ENCODE measurements around the gene JAKMIP1. TPM values are rescaled to one million over a fixed set of nuclear protein-coding genes. Genes with fewer than 3 reads are reported as not detected.

Gene JAKMIP1
- total RNA-seq, 4 donors from 2014 or later: 0.26 to 0.48 TPM; not detected in 2

- no peak for TF ChIP-seq POLR2A (IDR thresholded peaks at IDR 0.05)
- intact Hi-C loops (cut with DNase I; ENCODE audit: low total_unique reads): no loop called here
- H3K4me1 ChIP-seq: no peaks in the 10 kb centered on the region
- no peaks in the 10 kb centered on the region for H3K36me3 ChIP-seq
- no peak for DNase-seq
- no peak overlapping the region for H3K27ac ChIP-seq
- no peaks in the 10 kb centered on the region for H3K9me3 ChIP-seq
- H3K4me3 ChIP-seq: no peak overlapping the region
- H3K27me3 ChIP-seq: no peaks in the 10 kb centered on the region
Measured at GRCh38 chr4:6086846-6087245, 113.5 kb downstream of the JAKMIP1 start.

- no peak overlapping the region for H3K27ac ChIP-seq
- no peak overlapping the region for H3K4me3 ChIP-seq
- no peaks in the 10 kb centered on the region for H3K9me3 ChIP-seq
- no peaks in the 10 kb centered on the region for H3K36me3 ChIP-seq
- no peak for DNase-seq
- no peaks in the 10 kb centered on the region for H3K4me1 ChIP-seq
- no peaks in the 10 kb centered on the region for H3K27me3 ChIP-seq
- intact Hi-C loops (cut with DNase I; ENCODE audit: low total_unique reads): no loop called here
- no peak for TF ChIP-seq POLR2A (IDR thresholded peaks at IDR 0.05)
- no peak for TF ChIP-seq CTCF (IDR thresholded peaks at IDR 0.05)
Measured at GRCh38 chr4:6085691-6086628, 114.4 kb downstream of the JAKMIP1 start.

- no peak overlapping the region for H3K27ac ChIP-seq
- intact Hi-C loops (cut with DNase I; ENCODE audit: low total_unique reads): no loop called here
- no peak for DNase-seq
- H3K27me3 ChIP-seq: no peaks in the 10 kb centered on the region
- TF ChIP-seq CTCF (IDR thresholded peaks at IDR 0.05) (no peak), POLR2A (IDR thresholded peaks at IDR 0.05) (no peak)
- H3K4me3 ChIP-seq: no peak overlapping the region
- H3K4me1 ChIP-seq: no peaks in the 10 kb centered on the region
- no peaks in the 10 kb centered on the region for H3K36me3 ChIP-seq
- H3K9me3 ChIP-seq: no peaks in the 10 kb centered on the region
Measured at GRCh38 chr4:6085028-6085690, 115.2 kb downstream of the JAKMIP1 start.

- no peaks in the 10 kb centered on the region for H3K27me3 ChIP-seq
- intact Hi-C loops (cut with DNase I; ENCODE audit: low total_unique reads): no loop called here
Measured at GRCh38 chr4:6079965-6080364, 120.4 kb downstream of the JAKMIP1 start.

GRCh38 chr4:6078560-6078959, 121.8 kb downstream of the JAKMIP1 start:
- TF ChIP-seq CTCF (IDR thresholded peaks at IDR 0.05): no peak
- no peak for TF ChIP-seq POLR2A (IDR thresholded peaks at IDR 0.05)
- Histone ChIP-seq H3K4me3 (no peak overlapping the region), H3K9me3 (no peaks in the 10 kb centered on the region), H3K27ac (no peak overlapping the region), H3K36me3 (no peaks in the 10 kb centered on the region), H3K4me1 (no peaks in the 10 kb centered on the region), H3K27me3 (no peaks in the 10 kb centered on the region)
- DNase-seq: no peak
- intact Hi-C loops (cut with DNase I; ENCODE audit: low total_unique reads): no loop called here

More at GRCh38 chr4:6079965-6080364, 120.4 kb downstream of the JAKMIP1 start:
- Histone ChIP-seq H3K27ac (no peak overlapping the region), H3K4me3 (no peak overlapping the region), H3K36me3 (no peaks in the 10 kb centered on the region), H3K9me3 (no peaks in the 10 kb centered on the region), H3K4me1 (no peaks in the 10 kb centered on the region)
- DNase-seq: no peak
- TF ChIP-seq POLR2A (IDR thresholded peaks at IDR 0.05) (no peak), CTCF (IDR thresholded peaks at IDR 0.05) (no peak)
